ENCODE results near the gene NUPR1.
"Not testable (repeated sequence)": the region's sequence is repeated elsewhere in the genome, so short reads cannot be mapped to it uniquely, and the experiment has no call there.

NUPR1 gene

GRCh38 chr16:28526201-28527099 lies 12.3 kb downstream of the NUPR1 start:
- DNase-seq: no peak

DNA sequence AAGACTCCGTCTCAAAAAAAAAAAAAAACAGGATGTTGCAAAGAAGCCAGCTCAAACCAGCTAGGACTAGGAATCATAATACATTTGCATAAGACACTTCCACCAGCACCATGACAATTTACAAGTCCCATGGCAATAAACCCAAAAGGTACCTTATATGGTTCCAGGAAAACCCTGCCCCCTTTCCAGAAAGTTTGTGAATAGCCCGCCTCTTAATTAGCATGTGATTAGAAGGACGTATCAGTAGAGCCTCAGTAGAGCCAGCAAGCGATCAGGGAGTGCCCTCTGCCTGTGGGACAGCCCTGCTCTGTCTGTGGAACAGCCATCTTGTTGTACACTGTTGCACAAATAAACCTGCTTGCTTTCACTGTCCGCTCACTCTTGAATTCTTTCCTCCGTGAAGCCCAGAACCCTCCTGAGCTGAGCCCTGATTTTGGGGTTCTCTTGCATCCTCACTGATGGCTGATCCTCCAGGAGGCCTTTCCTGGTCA lies 14.0 kb downstream of the NUPR1 start:
- no peak for DNase-seq

GRCh38 chr16:28522792-28523191 lies 16.0 kb downstream of the NUPR1 start:
- DNase-seq: no peak

- DNase-seq: no peak
Measured at GRCh38 chr16:28521436-28521835, 17.3 kb downstream of the NUPR1 start.

- DNase-seq: no peak
Measured at GRCh38 chr16:28520672-28521071, 18.1 kb downstream of the NUPR1 start.

DNA sequence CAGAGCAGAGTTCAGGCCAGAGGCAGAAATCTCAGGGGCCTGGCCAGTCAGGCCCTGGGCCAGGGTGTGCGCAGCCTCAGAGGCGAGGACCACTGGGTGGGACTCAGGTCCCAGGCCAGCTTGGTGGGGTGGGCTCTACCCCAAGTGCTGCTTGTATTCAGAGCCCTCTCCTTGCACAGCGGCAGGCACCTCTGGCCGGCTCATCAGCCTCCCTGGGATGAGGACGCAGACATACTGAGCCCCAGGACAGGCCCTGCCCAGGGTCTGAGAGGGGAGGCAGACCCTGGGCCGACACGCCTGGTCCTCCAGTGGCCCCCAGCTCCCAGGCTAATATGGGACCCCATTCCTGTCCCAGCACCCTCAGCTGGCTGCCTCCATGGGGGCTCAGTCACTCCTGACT lies 24.5 kb downstream of the NUPR1 start:
- DNase-seq: no peak

DNA sequence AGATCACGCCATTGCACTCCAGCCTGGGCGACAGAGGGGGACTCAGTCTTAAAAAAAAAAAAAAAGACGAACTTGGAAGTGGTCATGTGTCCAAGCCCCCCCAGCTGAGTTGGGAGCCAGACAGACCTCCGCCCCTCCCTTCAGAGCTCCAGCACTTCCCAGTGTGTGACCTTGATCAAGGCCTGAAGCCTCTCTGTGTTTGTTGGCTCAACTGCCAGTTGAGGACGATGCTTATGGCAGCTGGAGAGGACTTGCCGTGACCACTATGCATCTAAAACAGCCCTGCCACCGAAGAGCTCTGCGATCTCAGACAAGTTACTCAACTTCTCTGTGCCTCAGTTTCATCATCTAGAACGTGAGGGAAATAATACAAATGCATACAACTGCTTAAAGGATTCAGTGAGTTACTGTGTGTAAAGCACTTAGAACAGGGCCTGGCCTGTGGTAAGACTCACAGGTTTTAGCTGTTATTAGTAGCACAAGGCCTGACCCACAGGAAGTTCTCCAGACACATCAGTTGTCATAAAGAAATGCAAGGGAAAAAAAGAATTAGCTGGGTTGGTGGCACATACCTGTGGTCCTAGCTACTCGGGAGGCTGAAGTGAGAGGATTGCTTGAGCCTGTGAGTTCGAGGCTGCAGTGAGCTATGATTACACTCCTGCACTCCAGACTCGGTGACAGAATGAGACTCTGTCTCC lies 25.1 kb downstream of the NUPR1 start:
- DNase-seq: no peak

DNA sequence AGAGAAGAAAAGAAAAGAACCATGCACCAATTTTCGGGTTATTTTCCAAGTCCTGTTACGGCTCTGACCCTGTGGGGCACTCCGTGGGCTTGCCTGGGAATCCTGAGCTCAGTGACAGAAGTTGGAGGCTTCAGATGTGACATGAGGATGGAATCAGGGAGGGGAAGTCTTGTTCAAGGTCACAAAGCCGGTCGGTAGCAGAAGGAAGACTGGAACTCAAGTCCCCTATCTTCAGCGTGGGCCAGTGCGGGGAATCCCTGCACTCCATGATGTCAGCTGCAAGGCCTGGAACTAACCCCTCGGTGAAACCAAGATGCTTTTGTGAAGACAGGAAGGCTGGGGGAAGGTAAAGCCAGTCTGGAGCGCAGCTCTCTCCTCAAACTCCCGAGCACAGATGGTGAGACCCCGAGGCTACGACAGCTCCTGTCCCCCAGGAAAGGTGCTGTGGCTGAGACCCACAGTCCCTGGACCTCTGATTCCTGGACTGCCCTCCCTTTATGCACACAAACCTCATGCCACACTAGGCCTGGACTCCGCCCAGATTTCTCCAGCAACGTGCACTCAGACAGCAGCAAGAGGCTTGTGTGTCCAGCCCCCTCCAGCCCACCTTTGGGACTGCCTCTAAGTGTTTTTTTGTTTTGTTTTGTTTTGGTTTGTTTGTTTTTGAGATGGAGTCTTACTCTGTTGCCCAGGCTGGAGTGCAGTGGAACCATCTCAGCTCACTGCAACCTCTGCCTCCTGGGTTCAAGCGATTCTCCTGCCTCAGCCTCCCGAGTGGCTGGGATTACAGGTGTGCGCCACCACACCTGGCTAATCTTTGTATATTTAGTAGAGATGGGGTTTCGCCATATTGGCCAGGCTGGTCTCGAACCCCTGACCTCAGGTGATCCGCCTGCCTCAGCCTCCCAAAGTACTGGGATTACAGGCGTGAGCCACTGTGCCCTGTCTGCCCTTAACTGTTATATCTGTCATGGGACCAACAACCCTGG lies 26.7 kb downstream of the NUPR1 start:
- no peak for DNase-seq

- no peak for DNase-seq
Measured at GRCh38 chr16:28511031-28511430, 27.7 kb downstream of the NUPR1 start.

DNA sequence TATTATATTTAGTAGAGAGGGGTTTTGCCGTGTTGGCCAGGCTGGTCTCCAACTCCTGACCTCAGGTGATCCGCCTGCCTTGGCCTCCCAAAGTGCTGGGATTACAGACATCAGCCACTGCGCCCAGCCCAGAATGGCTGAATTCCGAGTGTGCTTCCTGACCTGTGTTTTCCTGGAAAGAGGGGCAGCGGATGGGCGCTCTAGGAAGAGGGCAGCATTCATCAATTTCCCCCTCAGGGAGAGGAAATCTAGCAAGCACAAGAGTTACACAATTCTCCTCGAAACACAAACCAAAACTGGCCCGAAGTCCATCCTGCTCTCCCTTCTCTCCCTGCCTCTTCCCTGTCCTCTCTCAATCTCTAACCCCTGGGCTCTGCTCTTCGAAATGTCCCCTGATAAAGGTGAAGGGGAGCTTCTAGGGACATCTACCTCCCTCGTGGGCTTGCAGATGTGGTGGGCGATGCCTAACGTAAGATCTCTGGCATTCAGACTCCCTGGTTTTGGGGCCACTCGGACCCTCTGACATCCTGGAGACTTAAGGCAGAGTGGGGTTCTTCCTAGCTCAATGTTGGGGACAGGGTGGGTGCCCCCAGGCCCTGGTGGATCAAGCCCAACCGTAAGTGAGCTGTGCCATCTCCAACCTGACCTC lies 33.2 kb downstream of the NUPR1 start:
- DNase-seq: no peak

DNA sequence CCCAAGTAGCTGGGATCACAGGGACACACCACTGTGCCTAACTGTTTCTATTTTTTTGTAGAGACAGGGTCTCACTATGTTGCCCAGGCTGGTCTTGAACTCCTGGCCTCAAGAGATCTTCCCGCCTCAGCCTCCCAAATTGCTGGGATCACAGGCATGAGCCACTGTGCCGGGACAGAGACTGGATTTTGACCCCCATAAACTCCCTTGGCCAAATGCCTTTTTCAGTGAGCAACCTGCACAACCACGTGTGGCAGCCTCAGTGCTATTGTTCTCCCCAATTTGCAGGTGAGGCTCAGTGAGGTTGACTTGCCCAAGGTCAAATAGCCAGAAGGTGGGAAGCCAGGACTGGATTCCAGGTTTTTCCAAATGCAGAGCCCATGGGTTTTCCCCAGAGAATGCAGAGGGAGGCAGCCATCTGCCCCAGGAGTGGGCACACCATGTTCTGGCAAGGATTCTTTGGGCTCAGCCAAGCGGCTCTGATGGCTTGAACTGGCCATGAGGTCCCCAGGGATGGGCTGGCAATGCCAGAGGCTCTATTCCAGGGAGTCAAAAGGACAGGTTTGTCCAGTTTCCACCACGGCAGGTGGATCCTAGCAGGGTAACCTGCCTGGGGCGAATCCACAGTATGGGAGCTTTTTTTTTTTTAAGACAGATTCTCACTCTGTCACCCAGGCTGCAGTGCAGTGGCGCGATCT lies 33.9 kb downstream of the NUPR1 start:
- DNase-seq: no peak

DNA sequence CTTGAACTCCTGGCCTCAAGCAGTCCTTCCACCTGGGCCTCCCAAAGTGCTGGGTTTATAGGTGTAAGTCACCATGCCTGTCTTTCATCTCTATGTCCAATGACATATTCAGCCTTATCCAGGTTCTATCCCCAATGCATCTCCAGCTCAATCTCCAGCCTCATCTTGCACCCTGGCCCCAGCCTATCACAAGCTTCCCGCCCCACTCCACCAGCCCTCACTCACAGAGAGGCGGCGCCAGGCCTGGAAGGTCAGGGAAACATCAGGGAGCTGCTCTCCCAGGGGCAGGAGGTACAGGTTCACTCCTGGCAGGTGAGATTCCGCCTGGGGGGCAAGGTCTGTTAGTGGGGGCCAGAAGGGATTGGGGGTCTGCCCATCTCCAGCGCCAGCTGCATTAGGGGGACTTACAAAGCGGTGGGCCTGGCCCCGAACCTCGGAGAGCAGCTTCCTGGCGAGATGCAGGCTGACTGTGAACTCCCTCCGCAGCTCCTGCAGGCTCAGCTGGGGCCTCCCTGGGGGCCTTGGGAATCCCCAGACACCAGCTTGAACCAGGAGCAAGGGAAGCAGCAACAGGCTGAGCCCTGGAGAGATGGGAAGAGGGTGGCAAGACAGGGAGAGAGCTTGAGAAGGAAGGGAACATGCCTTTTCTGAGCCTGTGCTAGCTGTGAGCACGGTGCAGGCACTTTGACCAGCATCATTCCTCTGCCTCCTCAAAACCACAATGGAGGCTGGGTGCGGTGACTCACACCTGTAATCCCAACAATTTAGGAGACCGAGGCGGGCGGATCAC lies 35.1 kb downstream of the NUPR1 start:
- no peak for DNase-seq

DNA sequence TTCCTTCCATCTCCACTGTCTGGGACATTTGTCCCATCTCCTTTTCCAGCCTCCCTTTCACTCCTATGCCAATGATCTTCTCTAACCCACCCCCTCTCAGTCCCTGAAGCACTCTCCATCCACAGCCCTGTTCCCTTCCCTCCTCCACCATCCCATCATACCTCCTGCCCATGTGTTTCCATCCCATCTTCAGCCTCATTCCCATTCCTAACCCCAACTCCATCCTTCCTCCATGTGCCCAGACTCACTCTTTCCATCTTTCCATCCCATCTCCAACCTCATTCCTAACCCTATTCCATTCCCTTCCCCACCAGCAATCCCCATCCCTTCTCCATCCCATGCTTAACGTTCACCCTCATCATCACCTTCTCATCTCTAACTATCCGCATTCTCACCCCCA lies 36.5 kb downstream of the NUPR1 start:
- no peak for DNase-seq

DNA sequence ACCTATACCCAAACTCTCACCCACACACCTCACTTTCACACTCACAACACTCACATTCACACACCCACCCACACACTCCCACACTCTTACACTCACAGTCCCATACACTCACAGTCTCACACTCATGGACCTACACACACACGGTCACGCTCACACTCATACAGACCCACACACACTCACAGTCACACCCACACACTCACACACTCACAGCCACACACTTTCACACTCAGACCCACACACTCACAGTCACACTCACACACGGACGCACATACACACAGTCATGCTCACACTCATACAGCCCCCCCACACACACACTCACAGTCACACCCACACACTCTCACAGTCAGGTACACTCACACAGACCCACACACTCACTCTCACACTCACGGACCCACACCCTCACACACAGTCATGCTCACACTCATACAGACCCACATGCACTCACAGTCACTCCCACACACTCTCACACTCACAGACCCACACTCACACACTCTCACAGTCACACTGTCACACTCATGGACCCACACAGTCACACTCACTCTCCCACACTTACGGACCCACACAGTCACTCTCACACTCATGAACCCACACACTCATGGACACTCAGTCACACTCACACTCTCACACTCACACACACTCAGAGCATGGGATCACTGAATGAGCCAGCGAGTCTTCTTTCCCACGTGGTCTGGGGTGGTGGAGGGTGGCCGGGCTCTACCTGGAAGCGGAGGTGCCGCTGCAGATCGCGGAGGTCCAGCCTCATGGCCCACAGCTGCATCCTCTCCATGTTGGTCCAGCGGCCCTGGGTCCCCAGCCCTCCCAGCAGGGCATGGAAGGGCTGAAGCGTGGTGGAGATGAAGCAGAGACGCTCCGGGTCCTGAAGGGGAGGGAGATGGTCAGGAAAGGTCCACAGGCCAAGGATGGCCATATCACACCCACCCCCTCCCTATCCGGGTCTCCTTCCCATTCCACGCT lies 37.2 kb downstream of the NUPR1 start:
- no peak for DNase-seq

DNA sequence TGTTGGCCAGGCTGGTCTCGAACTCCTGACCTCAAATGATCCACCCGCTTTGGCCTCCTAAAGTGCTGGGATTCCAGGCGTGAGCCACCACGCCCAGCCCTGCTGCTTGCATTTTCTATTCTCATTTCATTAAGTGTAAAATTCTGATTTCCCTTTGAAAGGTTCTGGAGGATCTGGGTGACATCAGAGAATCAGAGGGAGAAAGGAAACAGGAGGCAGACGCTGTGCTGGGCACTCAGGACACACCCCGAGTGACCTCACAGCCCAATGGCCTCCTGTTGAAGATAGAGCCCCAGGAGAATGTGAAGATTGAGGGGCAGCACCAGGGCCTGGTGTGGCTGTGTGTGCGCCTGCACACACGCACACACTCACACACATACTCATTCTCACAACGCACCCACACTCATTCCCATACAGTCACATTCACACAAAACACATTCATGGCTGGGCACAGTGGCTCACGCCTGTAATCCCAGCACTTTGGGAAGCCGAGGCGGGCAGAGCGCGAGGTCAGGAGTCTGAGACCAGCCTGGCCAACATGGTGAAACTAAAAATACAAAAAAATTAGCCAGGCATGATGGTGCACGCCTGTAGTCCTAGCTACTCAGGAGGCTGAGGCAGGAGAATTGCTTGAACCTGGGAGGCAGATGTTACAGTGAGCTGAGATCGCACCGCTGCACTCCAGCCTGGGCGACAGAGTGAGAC lies 38.1 kb downstream of the NUPR1 start:
- not testable (repeated sequence) for DNase-seq

DNA sequence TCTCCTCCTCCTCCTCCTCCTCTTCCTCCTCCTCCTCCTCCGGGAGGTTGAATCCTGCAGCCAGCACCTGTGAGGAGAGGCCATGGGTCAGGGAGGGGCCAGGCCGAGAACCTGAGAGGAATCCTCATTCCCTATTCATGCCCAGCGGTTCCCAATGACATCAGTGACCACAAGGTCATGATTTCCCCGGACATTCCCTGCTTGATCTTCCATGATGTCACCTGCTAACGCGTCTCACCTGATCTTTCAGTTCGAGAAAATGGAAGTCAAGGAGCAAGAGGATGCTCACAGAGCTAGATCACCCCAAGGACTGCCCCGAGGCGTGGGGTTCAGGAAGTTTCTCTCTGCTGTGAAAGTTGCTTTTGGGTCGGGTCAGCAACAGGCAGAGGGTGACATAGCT lies 38.9 kb downstream of the NUPR1 start:
- no peak for DNase-seq

GRCh38 chr16:28498666-28499381 lies 40.0 kb downstream of the NUPR1 start:
- no peak for DNase-seq

Measured in NCI-H1436 treated with DMSO at 0.1 percent for 48 hours (cell line).